HTERT RPE-1 (cell line): ENCODE measurements around the gene ADARB1.

Source experiments
- in situ Hi-C: fragments of 300-500 bp; cut with MboI; formaldehyde crosslinking; loops from 4 replicates; pipeline ENCODE4 v1.14.3; 2020; ENCODE audit warnings: low sequenced_read_pairs

The ADARB1 gene

DNA sequence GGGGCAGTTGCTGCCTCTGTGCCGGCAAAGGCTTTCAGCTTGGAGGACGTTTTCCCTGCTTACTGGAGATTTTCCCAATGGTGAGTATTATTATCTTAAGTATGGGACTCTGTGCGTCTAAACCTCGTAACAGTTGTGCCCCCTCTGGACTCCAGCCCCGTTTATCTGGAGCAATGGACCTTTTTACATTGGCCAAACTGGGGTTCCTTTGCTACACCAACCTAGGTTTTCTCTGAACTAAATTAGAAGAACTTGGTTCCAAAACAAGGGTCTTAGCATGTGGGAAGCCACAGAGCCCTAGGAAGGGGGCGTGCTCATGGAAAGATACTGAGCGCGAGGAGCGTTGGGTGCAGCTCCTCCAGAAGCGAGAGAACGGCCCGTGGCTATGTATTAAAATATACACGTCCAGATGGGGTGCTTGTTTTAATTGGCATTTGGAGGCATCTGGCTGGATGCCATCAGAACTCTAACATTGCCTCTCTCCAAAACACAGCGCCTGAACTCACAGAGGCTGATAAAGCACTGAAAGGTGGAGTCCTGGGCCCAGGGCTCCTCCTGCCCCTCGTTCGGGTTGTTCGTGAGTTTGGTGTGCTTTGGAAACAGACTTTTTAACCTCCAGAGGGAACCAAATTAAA is 184.9 kb downstream of the ADARB1 start:
- in situ Hi-C loops = no loop called here

DNA sequence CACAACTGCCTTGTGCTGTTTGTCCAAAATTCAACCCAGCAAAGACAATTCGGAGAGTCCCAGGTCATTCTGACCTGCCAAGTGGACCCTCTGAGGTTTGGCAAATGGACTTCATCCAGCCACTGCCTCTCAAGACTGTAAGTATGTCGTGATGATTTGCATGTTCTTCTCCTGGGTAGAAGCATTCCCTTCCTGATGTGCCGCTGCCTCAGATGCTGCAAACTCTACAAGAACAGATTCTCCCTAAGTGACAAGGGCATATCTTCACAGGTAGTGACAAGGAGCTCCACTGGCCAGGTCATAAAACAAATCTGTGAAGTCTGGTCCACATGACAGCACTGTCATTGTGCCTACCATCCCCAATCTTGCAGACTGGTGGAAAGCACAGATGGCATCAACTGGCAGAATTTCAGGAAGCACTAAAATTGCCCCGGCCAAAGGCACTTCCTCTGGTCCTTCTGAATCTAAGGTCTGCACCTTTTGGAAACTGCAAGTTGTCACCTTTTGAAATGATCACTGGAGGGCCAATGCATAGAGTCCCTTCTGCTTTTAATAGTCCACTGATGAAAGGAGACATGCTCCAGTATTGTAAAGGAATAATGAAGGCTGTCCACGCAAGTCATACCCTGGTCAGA is 185.9 kb downstream of the ADARB1 start:
- in situ Hi-C loops = no loop called here

DNA sequence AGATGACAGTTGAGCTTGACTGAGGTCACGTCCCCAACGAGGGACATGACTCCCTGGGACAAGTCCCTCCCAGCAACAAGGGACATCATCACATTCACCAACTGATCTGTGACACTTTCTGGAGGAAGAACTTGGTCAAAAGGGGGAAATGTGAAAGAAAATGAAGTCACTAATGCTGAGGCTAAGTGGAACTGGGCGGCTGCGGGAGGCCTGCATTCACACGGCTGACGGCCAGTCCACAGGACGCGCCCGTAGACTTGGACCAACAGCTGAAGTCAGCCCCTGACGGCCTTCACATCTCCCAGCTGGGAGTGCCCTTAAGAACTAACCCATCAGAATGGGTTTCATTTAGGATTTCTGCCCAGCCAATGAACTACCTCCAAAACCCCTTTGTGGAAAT is 186.7 kb downstream of the ADARB1 start:
- in situ Hi-C loops = no loop called here

DNA sequence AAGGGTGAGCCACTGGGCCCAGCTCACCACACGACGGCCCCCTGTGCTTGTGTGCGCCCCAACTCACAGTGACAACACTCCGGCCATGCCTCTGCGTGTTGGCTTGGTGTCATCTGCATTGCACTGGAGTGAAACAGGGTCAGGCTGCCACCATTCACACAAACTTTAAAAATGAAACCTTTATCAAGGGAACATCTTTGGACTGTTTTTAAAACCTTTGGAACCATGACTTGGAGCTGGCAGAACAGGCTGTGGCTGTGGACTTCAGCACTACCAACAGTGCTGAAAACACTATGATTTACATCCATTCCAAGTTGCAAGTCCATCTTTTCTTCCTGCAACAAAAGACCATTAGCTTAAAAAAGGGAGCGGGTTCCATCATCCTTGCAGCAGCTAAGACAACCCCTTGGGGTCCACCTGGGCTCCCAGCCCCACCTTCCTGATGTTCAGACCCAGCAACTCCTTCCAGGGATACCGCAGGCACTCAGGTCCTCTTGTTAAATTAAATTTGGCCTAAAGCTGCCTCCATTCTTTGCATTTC is 187.7 kb downstream of the ADARB1 start:
- in situ Hi-C loops = no loop called here

DNA sequence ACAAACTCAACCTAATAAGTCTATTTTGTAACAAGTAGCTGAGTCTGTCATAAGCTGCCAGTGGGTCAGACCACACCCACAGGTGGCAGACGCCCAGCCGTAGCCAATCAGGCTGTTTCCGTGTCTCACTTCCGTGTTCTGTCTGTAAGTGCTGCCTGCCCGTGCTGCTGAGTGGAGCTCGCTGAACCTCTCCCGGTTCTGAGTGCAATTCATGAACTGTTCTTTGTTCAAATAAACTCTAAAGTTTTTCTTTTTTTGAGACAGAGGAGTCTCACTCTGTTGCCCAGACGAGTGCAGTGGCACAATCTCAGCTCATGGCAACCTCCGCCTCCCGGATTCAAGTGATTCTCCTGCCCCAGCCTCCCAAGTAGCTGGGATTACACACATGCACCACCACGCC is 188.2 kb downstream of the ADARB1 start:
- in situ Hi-C loops = no loop called here

DNA sequence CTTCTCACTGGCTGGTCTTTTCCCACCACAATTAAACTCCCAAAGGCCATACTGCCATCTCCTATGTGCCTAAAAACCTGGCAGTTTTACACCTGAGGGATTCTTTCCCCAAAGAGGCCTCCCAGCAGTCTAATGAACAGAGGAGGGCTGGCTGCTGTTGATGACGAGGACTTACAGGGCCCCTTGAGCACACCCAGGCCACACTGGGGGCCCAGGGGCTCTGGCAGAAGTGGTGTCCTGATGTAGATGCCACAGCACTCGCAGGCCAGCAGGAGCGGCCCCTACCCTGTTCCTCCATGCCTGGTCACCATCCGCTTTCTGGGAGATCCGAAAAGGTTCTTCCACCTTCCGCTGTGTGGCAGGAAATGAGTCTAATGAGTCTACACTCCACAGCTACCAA is 189.2 kb downstream of the ADARB1 start:
- in situ Hi-C loops = no loop called here

DNA sequence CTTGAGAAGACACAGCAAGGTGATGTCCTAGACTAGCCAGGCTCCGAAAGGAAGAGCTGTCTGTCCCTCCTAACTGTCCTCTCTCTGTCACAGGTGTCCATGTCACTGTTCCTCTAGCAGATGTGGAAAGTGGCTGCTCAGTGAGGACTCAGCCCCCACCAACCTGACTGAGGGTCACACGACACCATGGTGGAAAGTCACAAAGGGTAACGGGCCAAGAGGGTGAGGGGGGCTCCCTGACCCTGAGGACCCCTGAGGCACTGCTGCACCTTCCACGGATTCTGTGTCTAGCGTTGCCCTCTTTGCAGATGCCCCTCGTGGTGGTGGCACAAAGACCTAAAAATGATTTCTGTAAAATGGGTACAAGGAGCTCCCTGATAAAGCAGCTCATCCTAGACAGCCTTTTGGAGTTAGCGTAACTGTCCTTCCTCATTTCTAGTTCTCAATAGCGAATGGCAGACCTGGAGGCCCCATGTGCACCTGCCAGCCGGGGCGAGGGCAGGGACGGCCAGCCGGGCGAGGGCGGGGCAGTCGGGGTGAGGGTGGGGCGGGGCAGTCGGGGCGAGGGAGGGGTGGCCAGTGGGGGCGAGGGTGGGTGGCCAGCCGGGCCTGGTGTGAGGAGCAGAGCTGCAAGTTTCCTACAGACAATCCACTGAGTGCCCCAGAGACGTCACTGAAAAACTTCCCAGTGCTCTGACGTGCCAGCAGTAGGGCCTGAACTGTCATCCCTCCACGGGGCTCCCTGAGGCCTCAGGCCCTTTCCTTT is 189.9 kb downstream of the ADARB1 start:
- in situ Hi-C loops = no loop called here

DNA sequence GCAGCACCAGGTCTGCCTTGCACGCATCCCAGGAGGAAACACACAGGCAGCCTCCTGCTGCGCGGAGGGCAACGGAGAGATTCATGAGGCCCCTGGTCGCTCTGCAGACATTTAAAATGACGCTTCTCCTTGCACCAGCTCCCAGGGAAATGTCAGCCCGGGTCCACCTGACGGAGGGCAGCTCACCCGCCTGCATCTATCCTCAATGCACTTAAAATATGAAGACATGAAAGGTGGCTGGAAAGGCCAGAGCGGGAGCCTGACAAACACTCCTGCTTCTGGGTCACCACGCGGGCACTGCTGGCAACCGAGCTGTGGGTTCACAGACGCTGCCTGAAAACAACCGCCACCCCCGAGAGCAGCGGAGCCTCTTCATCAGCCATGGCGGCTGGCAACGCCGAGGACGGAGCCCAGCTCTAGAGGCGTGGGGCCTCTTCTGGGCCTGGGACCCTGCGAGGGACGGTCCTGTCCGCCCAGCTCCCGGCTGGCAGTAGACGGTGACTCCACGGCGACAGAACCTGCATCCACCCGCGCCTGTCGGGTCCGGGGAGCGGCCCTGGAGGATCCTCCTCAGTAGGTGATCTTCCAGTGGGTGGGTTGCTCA is 190.6 kb downstream of the ADARB1 start:
- in situ Hi-C loops = no loop called here

DNA sequence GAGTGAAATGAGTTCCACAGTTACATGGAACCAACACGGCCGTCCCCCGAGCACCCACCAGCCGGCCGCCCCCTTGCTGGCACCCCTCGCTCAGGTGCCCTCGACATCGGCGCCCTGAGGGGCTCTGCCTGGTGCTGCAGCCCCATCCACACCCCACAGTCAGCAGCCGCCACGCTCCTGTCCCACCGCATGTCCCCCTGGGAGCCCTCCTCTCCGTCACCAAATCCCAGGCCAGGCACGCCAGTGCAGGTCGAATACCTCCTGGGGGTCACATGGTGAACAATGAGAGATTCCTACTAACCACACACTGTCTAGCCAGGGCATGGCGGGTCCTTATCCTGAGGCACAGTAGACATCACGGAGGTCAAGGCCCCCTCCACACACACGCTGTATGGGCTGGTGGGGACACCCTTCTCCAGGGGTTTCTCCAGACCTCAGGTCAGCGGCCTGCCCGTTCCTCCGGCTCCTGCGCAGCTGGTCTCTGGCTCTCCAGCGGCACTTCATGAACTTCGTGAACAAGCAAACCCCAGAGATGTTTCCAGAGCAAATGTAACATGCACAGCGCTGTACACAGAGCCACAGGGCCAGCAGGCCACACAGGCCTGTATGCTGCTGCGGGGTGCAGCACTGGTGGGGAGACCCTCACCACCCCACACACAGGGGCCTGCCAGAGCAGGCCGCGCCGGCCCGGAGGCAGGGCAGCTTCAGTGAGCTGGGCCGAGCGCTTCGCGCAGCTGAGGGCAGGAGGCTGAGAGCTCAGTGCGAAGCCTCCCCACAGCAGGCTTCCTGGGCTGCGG is 191.5 kb downstream of the ADARB1 start:
- in situ Hi-C loops = no loop called here

DNA sequence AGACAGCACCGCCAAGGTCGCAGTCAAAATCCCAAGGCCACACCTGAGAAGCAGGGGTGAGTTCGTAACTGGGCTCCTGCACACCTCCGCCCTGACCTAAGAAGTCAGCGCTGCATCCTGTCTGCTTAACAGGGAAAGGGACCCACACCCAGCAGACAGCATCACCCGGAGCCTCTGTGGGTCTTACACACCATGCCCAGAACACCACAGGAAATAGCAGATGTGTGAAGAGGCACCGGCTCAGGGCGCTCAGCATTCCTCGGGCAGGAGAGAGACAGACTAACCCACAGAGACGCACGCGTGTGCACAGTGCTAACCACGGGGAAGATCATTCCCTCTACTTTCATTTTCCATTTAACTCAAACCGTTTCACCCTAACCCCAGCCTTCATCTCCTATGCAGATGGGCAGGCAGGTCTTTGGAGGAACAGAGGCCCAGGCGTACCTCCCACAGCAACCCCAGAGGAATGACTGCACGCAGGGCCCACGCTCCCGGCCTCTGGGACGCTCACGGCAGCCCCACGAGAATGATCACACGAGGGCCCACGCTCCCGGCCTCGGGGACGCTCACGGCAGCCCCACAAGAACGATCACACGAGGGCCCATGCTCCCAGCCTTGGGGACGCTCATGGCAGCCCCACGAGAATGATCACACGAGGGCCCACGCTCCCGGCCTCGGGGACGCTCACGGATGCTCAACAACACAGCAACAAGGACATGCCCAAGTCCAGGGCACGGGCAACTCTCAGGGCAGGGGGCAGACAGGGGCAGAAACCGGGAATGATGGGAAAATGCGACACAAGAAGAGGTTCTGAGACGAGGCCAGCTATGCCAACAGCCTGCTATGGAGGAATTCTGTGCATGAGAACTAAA is 192.4 kb downstream of the ADARB1 start:
- in situ Hi-C loops = no loop called here

DNA sequence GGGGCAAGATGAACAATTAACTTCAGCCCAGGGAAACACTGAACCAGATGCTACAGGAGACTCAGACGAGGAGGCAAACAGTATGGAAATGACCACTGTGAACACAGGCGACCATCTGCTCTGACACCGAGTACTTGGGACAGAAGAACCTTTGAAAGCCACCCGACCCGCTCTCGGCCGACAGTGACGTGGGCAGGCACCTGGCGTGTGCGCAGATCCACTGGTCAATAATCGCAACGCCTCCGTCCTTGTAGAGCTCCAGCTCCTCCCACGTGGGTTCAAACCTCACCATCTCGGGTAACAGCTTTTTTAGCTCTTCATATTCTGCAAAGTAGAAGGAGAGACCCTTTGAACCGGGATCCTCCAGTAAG is 193.0 kb downstream of the ADARB1 start:
- in situ Hi-C loops = no loop called here

DNA sequence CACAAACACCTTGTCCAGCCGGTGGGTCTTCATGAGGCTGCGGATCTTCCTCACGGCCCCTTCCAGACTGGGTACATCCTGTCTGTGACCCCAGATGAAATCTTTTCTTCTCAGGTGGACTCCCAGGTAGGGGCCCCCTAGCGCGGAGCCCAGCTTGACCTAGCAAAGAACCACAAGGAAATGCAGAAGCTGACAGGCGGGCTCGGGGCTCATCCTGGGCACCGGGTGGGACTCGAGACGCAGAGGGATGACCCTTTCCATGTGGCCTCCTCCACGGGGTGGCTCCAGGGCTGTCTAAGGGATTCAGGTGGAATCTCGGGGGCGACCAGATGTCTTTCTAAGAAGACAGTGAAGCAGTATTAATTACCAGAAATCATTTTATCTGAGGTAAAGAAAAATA is 195.5 kb downstream of the ADARB1 start:
- in situ Hi-C loops = no loop called here

DNA sequence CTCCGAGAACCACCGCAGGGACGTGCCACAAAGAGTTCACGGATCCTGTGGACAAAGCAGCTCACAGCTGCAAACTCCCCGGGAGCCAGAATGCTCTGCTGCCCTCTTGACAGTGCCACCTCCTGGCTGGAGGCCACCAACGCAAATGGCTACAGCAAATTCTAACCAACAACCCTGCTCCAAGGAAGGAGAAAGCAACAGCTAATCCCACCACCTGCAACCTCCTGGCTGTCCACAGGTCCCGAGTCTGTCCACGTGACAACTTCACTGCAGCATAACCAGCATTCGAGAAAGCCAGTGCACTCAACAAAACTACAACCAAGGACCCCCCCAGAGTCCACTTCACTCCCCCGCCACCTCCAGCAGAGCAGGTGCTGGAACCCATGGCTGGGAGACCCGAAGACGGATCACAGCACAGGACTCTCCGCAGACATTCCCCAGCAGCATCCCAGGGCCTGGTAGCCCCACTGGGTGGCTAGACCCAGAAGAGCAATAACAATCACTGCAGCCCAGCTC is 196.0 kb downstream of the ADARB1 start:
- in situ Hi-C loops = no loop called here
